DMS153 treated with DMSO at 0.1 percent for 48 hours (cell line): Measurements from ENCODE around the gene RHOC.

Experiments used
- DNase-seq: peaks from one replicate; lab custom pipeline; 2025; ENCODE audit not compliant: unreplicated experiment; lab: John Stamatoyannopoulos, UW

RHOC gene

DNA sequence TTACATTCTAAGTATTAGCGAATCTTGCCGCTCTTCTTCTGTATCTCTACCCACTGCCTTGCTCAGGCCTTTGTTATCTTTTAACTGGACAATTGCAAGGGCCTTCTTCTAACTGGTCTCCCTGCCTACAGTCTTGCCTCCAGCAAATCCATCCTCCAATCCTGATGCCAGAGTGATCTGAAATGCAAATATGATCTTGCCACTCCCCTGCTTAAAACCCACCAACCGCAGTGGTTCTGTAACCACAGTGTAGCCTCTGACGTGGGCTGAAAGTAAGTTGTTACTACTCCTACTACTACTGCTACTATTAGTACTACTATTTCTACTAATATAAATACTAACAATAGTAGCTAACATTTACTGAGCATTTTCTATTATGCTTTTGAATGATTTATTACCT, 20.1 kb downstream of the RHOC start:
- no peak for DNase-seq

DNA sequence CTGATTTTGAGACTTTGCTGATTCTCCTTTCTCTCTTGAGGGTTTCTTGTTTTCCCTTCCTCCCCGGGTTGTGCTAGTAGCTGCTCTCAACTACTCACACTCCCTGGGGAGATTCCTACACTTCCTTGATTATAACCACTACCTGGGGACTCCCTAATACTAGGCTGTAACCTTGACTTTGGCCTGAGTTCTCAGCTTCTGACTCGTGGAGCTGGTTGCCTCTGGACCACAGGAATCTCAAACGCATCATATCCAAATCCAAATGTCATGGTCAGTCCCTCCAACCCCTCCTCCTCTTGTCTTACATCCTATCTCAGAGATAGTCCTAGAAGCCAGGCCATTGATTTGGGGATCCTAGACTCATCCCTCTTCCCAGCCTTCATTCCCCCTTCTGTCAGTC, 20.5 kb downstream of the RHOC start:
- no peak for DNase-seq

DNA sequence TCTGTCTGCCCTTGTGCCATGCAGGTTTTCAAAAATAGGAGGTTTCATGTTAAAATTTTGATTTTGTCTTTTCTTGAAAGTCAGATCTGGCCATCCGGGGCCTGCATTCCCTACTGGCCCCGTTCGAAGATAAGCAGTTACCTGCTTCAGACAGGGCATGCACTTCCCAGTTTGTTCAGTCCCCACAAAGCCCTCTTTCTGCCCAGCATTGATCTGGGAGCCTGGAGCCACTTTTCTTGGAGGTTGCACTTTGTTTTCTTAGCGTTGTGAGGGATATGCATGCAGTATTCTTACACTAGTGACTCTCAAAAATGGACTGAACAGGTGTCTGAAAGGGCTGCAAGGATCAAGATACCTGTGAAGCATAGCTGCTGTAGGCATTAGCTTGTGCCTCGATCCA, 21.0 kb downstream of the RHOC start:
- DNase-seq: no peak

DNA sequence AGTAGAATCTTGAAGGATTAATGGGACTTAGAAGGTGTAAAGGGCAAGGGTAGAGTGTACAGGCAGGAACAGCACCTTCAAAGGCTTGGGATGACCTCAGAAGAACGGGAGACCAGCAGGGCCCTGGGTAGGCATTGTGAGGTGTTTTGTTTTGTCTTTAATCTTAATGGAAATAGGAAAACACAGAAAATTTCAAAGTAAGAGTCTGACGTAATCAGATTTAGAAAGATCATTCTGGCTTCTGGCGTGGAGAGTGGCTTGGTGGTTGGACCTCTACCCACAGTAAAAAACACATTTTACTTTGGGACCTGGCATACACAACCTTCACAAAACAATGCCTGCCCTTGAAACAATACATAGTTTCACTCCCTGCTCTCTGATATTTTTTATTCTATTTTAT, 28.3 kb downstream of the RHOC start:
- no peak for DNase-seq

DNA sequence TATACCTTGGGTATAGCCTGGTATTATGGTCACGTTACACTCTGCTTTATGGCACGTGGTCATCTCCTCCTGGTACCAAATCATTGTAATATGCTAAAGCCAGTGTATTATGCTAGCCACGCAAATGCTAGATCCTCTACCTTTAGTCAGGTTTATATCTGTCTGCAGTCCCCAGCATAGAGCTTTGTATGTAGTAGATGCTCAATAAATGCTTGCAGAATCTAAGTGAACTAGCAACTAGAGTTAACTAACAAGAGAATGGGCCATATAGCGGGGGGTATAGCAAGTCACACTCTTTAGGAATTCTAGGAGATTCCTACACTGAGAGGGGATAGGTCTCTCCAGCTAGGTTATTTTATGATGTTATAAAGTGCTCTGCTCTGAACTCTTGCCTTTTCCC, 29.4 kb downstream of the RHOC start:
- no peak for DNase-seq

DNA sequence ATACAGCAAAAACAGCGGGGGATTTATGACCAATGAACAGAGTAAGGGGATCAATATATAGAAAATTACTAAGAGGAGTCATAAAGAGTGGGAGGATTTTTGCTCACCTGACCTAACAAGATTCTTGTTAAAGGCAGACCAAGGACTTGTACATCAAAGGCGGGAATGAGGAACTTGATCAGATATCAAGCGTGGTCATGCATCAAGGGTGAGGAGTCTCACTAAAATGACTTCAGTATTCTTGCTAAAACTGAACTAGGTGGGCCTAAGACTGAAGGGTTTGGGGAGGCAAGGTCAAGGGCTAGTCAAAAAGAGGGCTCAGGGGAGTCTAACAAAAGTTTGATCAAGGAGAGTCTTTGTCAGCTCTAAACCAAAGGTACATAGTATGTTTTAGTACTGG, 30.4 kb downstream of the RHOC start:
- no peak for DNase-seq

DNA sequence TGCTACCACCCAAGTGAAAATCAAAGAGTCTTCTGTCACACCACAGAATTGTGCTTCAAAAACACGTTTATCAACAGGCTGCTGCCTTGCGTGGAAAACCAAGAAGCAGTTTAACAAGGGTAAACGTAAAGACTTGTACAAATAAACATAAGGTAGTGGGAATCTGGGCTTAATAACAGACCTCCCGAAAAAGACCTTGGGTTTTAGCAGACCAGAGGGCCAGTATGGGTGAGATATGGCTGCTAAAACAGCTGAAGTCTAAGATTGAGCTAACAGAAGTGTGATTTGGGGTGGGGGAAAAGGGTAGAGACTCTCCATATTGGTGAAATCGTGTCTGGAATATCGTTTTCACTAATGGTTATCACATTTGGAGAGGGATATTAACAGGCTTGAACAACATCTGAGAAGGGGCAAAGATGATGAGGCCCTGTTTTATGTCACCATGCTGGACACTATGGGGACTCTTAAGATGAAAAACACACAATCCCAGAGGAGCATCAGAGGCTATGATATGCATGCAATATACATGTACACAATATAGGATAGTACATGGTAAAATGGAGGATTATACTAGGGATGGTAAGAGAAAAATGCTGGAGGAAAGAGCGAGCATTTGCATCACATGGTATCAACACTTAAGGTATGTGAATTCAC, 31.1 kb downstream of the RHOC start:
- DNase-seq: no peak

DNA sequence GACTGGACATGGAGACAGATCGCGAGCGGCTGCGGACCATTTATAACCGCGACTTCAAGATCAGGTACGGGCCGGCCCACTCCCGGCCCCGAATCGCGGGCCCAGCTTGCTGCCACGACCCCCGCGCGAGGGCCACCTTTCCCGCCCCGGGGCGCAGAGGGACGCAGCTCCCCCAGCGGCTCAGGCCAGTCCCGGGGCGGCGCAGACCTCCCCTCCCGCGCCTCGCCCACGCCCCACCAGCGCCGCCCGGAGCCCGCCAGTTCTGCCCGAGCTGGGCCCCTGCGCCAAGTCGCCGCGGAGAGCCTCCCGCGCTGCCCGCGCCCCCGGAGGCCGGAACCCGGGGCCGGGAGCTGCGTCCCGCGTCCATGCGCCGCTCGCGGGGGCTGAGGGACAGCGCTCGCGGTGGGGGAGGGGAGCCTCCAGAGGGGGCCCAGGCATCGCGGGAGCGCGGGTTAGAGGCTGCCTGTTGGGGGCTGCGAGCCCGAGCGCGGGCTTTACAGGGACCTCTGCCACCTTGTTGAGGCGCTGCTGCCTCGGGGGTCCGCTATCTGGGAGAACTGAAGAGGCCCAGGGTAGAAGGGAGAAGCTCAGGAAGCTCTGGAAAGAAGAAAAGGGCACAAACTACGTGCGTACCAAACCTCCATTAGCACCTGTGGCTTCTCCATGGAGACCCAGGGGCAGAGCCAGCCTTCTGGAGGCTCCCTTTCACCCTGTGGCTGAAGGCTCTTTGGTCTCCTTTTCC, 31.8 kb downstream of the RHOC start:
- DNase-seq: peak; percentile 11

DNA sequence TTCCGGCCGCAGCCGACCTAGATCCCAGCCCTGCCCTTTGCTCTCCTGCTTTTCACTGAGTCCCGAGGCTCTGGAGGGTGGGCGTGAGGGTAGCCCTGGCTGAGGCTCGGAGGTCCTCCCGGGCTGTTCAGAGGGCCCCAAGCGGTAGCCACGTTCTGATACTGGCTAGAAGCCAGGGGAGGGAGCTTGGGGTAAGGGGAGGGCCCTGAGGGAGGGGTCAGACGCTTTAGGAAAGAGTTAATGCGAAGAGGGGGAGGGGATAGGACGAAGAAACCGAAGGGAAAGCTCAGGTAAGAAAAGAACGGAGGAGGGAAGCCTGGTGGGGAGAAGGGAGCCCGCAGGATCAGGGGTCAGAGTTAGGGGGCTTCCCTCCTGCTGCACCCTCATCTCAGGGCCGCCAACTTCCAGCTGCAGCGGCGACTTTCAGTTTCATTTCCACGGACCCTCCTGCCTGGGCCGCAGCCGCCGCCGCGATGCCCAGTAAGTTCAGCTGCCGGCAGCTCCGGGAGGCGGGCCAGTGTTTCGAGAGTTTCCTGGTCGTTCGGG, 32.4 kb downstream of the RHOC start, which contains the start of gene MOV10:
MOV10 (plus strand) TSS at position 220 of the 546 bp plus-strand sequence; CDS start at position 474, 254 bp downstream.
- DNase-seq: peak; percentile 51

DNA sequence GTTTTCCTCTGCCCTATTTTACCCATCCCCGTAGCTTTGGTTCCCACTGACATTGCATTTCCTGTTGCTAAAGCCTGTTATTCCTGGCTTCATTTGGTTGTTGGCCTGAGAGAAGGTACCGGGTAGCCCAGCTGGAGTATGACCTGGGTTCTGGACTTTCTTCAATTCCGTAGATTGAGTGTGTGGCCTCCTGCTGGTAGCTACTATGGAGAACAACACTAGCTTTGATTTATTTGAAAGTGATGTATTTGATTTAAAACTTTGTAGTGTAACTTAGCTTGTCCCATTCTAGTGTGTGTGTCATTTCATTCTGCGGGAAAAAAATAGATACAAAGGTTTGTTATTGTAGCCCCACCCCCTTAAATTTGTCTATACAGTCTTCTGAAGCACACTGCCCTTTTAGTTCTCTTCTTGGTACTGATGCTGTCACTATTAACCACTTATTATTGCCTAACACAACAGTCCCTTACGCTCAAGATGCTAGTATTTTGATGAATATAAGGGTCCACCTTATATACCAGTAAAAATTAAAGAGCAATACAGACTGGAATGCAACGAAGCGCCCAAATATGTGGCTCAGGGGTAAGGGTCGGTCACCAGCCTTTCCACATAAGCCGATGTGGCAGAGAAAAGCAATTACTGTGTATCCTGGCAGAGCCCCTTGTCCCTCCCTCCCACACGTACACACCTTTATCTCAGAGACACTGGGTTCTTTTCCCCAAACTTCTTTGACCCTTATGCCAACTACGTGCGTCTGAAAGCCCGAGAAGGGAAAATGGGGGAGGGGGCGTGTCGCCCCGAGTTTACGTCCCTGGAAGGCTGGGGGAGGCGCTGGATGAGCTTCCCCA, 33.1 kb downstream of the RHOC start:
- DNase-seq: peak; percentile 2

DNA sequence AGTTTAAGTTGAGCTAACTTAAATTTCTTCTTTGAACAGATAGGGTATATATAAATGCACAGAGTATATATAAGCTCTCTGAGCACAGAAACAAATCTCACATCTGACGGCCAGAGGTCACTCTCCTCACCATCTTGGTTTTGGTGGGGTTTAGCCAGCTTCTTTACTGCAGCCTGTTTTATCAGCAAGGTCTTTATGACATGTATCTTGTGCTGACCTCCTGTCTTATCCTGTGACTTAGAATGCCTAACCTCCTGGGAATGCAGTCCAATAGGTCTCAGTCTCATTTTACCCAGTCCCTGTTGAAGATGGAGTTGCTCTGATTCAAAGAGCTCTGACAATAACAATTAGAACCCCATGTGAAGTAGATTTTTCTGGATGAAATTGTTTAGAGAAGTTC, 34.1 kb downstream of the RHOC start:
- no peak for DNase-seq

DNA sequence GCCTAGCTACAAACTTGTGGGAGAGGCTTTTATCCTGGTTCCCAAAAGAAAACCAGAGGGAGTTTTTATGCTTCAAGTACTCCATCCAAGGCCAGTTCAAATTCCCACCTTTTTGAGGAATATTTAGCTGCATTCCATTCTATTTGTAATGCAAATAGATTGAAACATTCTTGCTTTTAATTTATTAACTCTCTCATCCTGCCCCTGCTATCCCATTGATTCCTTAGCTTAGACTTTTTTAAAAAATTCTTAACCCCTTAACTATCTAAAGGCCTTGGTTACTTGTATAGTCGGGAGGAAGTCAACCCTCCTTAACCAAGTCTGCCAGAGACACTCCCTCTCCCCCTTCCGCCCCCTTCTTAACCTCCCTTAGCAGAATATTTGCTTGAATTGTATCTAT, 34.9 kb downstream of the RHOC start:
- DNase-seq: no peak

DNA sequence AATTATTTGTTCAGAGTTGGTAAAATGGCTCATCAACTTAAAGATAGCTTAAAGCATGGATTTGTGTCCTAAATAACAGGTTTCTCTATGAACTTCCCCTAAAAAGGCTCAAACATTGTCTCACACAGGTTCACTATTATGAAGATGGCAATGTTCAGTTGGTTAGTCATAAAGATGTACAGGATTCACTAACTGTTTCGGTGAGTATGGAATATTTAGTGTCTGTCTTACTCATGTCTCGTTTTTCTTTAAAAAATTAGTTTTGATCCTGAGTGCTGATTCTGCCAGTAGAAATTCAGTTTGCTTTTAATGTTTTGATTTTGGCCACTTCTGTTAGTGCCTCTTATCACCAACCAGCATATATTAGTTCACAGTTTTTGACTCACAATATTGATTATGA, 40.0 kb downstream of the RHOC start:
- DNase-seq: no peak

DNA sequence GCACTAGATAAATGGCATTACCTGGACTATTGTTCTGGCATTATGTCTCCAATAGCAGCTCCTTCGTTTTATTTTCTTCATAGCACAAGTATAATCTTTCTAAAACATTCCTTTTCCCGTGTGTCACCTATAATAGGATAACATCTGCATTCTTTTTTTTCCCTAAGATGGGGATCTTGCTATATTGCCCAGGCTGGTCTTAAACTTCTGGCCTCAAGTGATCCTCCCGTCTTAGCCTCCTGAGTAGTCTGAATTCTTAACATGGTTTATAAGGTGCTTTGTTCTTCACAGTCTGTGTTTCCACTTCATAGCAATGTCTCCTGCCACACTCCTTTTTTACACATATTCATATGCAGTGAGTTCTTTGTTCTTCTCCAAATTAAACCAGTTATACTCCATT, 41.1 kb downstream of the RHOC start:
- DNase-seq: no peak

DNA sequence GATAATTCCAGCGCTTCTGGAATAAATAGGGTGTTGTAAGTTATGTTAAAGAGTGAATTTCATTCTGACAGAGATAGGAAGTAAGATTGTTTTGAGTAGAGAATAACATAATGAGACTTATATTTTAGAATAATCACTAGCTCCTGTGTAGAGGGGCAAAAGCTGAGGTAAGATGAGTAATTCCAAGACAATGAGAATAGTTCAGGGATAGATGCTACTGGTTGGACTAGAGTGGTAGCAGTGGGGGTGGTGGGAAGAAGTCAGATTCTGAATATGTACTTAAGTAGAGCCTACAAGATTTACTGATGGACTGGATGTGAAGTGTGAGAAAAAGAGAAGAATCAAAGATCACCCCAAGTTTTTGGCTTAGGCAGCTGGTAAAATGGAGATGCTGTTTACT, 55.7 kb downstream of the RHOC start:
- no peak for DNase-seq
